HepG2 (cell line): ENCODE measurements around the gene AMPH. TPM values are rescaled to one million over a fixed set of nuclear protein-coding genes. Genes with fewer than 3 reads are reported as not detected.

Experiments
- ATAC-seq: fragments of 200-7000 bp; cut with Tn5 transposase; 3 replicates; pipeline ENCODE4 v1.9.1; 2020; ENCODE audit warnings: mild to moderate bottlenecking, moderate library complexity
- BruUV-seq: library from RNA; stranded (reverse); fragments of 400-500 nt; replicated peaks from 2 replicates; lab custom pipeline; 2021; lab: Mats Ljungman, UMichigan
- CTCF ChIA-PET: fragments of 300-600 bp; formaldehyde crosslinking; extraction: SDS; loops from one replicate; lab custom pipeline; 2021; ENCODE audit warnings: low total read pairs, inconsistent platforms, low intra/inter-chr PET ratio; lab: Yijun Ruan, JAX
- POLR2A ChIA-PET: fragments of 350-600 bp; sonication (Branson Sonifier 250); formaldehyde crosslinking; loops from one replicate; lab custom pipeline; 2020; ENCODE audit warnings: antibody characterized with exemption, inconsistent platforms; lab: Yijun Ruan, JAX
- DNase-seq: peaks from one replicate; pipeline ENCODE4 v3.0.0-alpha.2; 2015; ENCODE audit warnings: low spot score
- FAIRE-seq: peaks from 3 replicates; lab custom pipeline; 2011; peaks lifted over from hg19 to GRCh38; lab: Jason Lieb, UNC
- H2AFZ ChIP-seq: one replicate; pipeline ENCODE4 v1.6.1; 2011; ENCODE audit warnings: low read length, inconsistent platforms
- H3K27ac ChIP-seq: fragments of 300-600 bp; 3 replicates; pipeline ENCODE4 v1.8.0; 2011; ENCODE audit warnings: mixed run types, mild to moderate bottlenecking, mixed read lengths, low read length, inconsistent platforms; ENCODE audit not compliant: insufficient read depth; ENCODE audit errors: extremely low read length
- H3K27me3 ChIP-seq, 2 experiments: fragments of 200-600 bp in 1 of 2; 2 replicates in 1 of 2; 3 replicates in 1 of 2; pipeline versions ENCODE4 v1.6.0 to v1.8.0; 2011; ENCODE audit warnings: low read length in 2 of 2, mild to moderate bottlenecking in 2 of 2, moderate library complexity in 2 of 2, inconsistent platforms in 1 of 2; ENCODE audit not compliant: insufficient read depth in 2 of 2, control insufficient read depth in 1 of 2
- H3K36me3 ChIP-seq, 2 experiments: fragments of 200-600 bp in 1 of 2; replicated peaks in 1 of 2; 2 replicates in 1 of 2; 3 replicates in 1 of 2; pipeline versions ENCODE4 v1.5.1 to v1.8.0; 2011; ENCODE audit warnings: low read length in 2 of 2, inconsistent platforms in 1 of 2; ENCODE audit not compliant: insufficient read depth in 2 of 2, control insufficient read depth in 1 of 2
- H3K4me1 ChIP-seq: 2 replicates; pipeline ENCODE4 v1.5.1; 2012; ENCODE audit warnings: low read length, inconsistent platforms; ENCODE audit not compliant: insufficient read depth
- H3K4me2 ChIP-seq: 2 replicates; pipeline ENCODE4 v1.6.0; 2011; ENCODE audit warnings: low read depth, low read length, inconsistent platforms
- H3K4me3 ChIP-seq, 3 experiments: fragments of 200-600 bp in 1 of 3; sonication (generic), shearing (Covaris generic) in 1 of 3; replicated peaks in 1 of 3; 2 replicates each; pipeline ENCODE4 v1.5.1; 2011 to 2016; ENCODE audit warnings: low read length in 3 of 3, inconsistent platforms in 2 of 3, low read depth in 2 of 3, mild to moderate bottlenecking in 2 of 3, control low read depth in 1 of 3, mixed read lengths in 1 of 3; ENCODE audit not compliant: insufficient read depth in 1 of 3
- H3K79me2 ChIP-seq: one replicate; pipeline ENCODE4 v1.6.1; 2011; ENCODE audit warnings: low read length, inconsistent platforms; ENCODE audit not compliant: insufficient read depth
- H3K9ac ChIP-seq: 2 replicates; pipeline ENCODE4 v1.6.0; 2011; ENCODE audit warnings: mild to moderate bottlenecking, low read depth, low read length, inconsistent platforms; ENCODE audit not compliant: insufficient read depth
- H3K9me3 ChIP-seq: 2 replicates; pipeline ENCODE4 v1.5.1; 2012; ENCODE audit warnings: mild to moderate bottlenecking, low read length
- H4K20me1 ChIP-seq: 2 replicates; pipeline ENCODE4 v1.6.0; 2011; ENCODE audit warnings: inconsistent platforms, mild to moderate bottlenecking, low read length, moderate library complexity; ENCODE audit not compliant: insufficient read depth
- BORCS8-MEF2B ChIP-seq: sonication (generic); formaldehyde crosslinking; IDR thresholded peaks from 2 replicates; pipeline ENCODE4 v1.8.0; 2022; ENCODE audit warnings: mild to moderate bottlenecking, missing genetic modification reagents
- KLF12 ChIP-seq: sonication (generic); formaldehyde crosslinking; IDR thresholded peaks from 2 replicates; pipeline ENCODE4 v1.4.0; 2020; ENCODE audit warnings: missing genetic modification reagents, borderline replicate concordance
- SP5 ChIP-seq: IDR thresholded peaks from 2 replicates; pipeline ENCODE4 v1.6.1; 2016; ENCODE audit warnings: low read depth, borderline replicate concordance
- ZNF430 ChIP-seq: sonication (generic); formaldehyde crosslinking; IDR thresholded peaks from 2 replicates; pipeline ENCODE4 v1.9.0; 2021; ENCODE audit warnings: mild to moderate bottlenecking, missing genetic modification reagents
- ZNF468 ChIP-seq: sonication (generic); formaldehyde crosslinking; IDR thresholded peaks from 2 replicates; pipeline ENCODE4 v1.8.0; 2022; ENCODE audit warnings: mild to moderate bottlenecking, moderate library complexity, missing genetic modification reagents
- WGBS: methylation state at CpG from one replicate; pipeline ENCODE4 v1.1.6; 2017; ENCODE audit warnings: low lambda C conversion rate; 5-methylcytosine and 5-hydroxymethylcytosine counted together
- in situ Hi-C: cut with HindIII; loops from 2 replicates; pipeline ENCODE4 v1.10.0; 2017; ENCODE audit warnings: low pct_unique_long_range_greater_than_20kb; ENCODE audit not compliant: extremely low pct_ligation_motif_present
- intact Hi-C: fragments of 100-400 bp; cut with micrococcal nuclease; formaldehyde crosslinking; loops from one replicate; pipeline ENCODE4 v1.10.0; 2022; ENCODE audit not compliant: unreplicated experiment
- polyA plus RNA-seq, 8 experiments: library from polyadenylated mRNA; depleted of rRNA in 3 of 8; stranded (reverse) in 7 of 8; unstranded in 1 of 8; fragments of >200 nt; fragmentation: Illumina TruSeq in 4 of 8; extraction: Trizol in 4 of 8; gene quantifications; 2 replicates each; pipeline versions ENCODE4 v1.2.1 to v1.2.3, GENCODE V29; 2011 to 2016; ENCODE audit warnings: low read depth in 4 of 8, missing spikeins in 1 of 8, mixed read lengths in 1 of 8; ENCODE audit not compliant: insufficient read depth in 1 of 8
- total RNA-seq, 5 experiments: library from RNA; depleted of rRNA; stranded (reverse); fragments of >200 nt; fragmentation: Illumina TruSeq; extraction: Trizol; gene quantifications; 2 replicates each; pipeline ENCODE4 v1.2.3, GENCODE V29; 2016; ENCODE audit warnings: low read depth in 1 of 5
- TF ChIP-seq, protein P1 (sequence below): sonication (generic); formaldehyde crosslinking; IDR thresholded peaks from 2 replicates; pipeline ENCODE4 v1.4.0; 2020; ENCODE audit warnings: missing genetic modification reagents, borderline replicate concordance

Gene AMPH
- total and polyA plus RNA-seq, 2 of the 13 experiments (the other 11 are each of a cell fraction or from before 2014, with no cell fraction given) = not detected

DNA sequence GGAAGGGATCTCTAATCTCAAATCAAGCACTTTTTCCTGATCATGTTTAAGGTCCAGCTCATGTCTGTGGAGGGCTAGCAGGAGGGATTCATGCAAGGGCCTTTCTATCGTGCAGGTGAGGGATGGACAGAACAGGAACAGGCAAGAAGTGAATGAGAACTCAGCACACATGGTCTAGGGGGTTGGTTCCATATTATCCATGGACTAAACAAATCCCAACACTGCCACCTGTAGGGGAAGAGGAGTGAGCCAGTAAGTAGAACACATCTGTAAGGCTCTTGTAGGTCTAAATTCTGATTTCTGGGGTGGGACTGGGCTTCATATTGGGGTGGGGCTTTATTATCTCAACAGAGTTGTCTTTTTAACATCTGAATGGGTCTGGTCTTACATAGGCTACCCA lies 219.8 kb downstream of the AMPH start (continued):
- TF ChIP-seq, protein P1, sequence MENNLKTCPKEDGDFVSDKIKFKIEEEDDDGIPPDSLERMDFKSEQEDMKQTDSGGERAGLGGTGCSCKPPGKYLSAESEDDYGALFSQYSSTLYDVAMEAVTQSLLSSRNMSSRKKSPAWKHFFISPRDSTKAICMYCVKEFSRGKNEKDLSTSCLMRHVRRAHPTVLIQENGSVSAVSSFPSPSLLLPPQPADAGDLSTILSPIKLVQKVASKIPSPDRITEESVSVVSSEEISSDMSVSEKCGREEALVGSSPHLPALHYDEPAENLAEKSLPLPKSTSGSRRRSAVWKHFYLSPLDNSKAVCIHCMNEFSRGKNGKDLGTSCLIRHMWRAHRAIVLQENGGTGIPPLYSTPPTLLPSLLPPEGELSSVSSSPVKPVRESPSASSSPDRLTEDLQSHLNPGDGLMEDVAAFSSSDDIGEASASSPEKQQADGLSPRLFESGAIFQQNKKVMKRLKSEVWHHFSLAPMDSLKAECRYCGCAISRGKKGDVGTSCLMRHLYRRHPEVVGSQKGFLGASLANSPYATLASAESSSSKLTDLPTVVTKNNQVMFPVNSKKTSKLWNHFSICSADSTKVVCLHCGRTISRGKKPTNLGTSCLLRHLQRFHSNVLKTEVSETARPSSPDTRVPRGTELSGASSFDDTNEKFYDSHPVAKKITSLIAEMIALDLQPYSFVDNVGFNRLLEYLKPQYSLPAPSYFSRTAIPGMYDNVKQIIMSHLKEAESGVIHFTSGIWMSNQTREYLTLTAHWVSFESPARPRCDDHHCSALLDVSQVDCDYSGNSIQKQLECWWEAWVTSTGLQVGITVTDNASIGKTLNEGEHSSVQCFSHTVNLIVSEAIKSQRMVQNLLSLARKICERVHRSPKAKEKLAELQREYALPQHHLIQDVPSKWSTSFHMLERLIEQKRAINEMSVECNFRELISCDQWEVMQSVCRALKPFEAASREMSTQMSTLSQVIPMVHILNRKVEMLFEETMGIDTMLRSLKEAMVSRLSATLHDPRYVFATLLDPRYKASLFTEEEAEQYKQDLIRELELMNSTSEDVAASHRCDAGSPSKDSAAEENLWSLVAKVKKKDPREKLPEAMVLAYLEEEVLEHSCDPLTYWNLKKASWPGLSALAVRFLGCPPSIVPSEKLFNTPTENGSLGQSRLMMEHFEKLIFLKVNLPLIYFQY (CRISPR knock-in tag) = no peak
- no peak for TF ChIP-seq ZNF430
- TF ChIP-seq, all 625 proteins: peak for 0

DNA sequence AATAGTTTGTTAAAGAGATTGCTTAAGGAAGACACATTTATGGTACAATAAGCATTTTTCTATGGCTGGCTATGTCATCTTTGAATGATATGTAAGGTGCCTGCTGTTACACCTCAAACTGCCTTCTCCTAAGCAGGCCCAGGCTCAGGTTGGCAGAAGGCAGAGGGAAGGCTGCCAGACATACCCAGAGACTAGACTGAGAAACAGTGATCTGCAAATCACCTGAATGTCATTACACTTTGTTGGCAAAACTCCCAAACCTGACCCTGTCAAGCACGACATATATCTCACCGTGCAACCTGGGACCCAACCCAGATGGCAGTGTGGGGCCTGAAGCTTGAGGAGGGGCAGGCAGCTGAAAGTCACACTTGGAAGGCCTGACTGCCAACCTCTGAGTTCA lies 221.1 kb downstream of the AMPH start:
- H3K27ac ChIP-seq = no peak overlapping the region
- BruUV-seq = no TSS peak
- no peaks in the 10 kb centered on the region for H3K79me2 ChIP-seq
- ChIA-PET POLR2A (no interaction called here), CTCF (no interaction called here)
- no peaks in the 10 kb centered on the region for H3K36me3 ChIP-seq
- intact Hi-C loops (no loop called here), in situ Hi-C loops (loop anchor here (25.0 kb wide), 1 partner anchor 252 kb away; no protein-coding TSS in a partner anchor)
- no peak overlapping the region for H3K9ac ChIP-seq
- no peaks in the 10 kb centered on the region for H3K4me1 ChIP-seq
- H2AFZ ChIP-seq = no peak overlapping the region
- H4K20me1 ChIP-seq = no peaks in the 10 kb centered on the region
- H3K4me3 ChIP-seq = no peak overlapping the region
- ATAC-seq (no peak), FAIRE-seq (no peak), DNase-seq (no peak)
- 0% methylated on average over 2 of the region's 2 CpGs for WGBS
- H3K27me3 ChIP-seq = no peaks in the 10 kb centered on the region
- peaks cover 2% of the 10 kb centered on the region; the same call in 1 of the 2 replicates for H3K9me3 ChIP-seq
- TF ChIP-seq SP5 (CRISPR knock-in tag) (no peak), ZNF468 (CRISPR knock-in tag) (no peak), BORCS8-MEF2B (no peak), KLF12 (CRISPR knock-in tag) (no peak)
- no peak overlapping the region for H3K4me2 ChIP-seq
